Tongue (tissue), 2 donors: ENCODE results near the gene SMIM41. TPM values are rescaled to one million over a fixed set of nuclear protein-coding genes. Genes with fewer than 3 reads are reported as not detected.

ENCODE experiments used
- DNase-seq: peaks from one replicate; pipeline ENCODE4 v3.0.0-alpha.2; 2015
- total RNA-seq: library from RNA; depleted of rRNA; stranded (reverse); fragments of >200 nt; gene quantifications from one replicate; pipeline ENCODE4 v1.2.3, GENCODE V29; 2014

The SMIM41 gene
- 0.82 TPM for total RNA-seq

GRCh38 chr12:52079576-52080402 is at the start of gene SMIM41:
Gene SMIM41, plus strand, starts transcription at chr12:52079704. Its CDS starts 76 bp downstream, at chr12:52079780.
- no peak for DNase-seq

GRCh38 chr12:52032446-52032803 is 47.1 kb upstream of the SMIM41 start:
- peak; percentile 91 for DNase-seq

GRCh38 chr12:52032804-52033445 is 46.6 kb upstream of the SMIM41 start:
- peak; percentile 99 for DNase-seq

- DNase-seq, result no peak
These were observed 45.9 kb upstream of the SMIM41 start for GRCh38 chr12:52033446-52034140.

- DNase-seq, result peak; percentile 64
These were observed 44.3 kb upstream of the SMIM41 start for GRCh38 chr12:52035190-52035589.

- no peak for DNase-seq
These were observed 43.6 kb upstream of the SMIM41 start for GRCh38 chr12:52035926-52036325.

GRCh38 chr12:52036587-52037171 is 42.8 kb upstream of the SMIM41 start:
- peak; percentile 94 for DNase-seq

- peak; percentile 62 for DNase-seq
These were observed 42.1 kb upstream of the SMIM41 start for GRCh38 chr12:52037248-52037861.

- no peak for DNase-seq
These were observed 41.1 kb upstream of the SMIM41 start for GRCh38 chr12:52038447-52038846.

GRCh38 chr12:52041035-52041434 is 38.5 kb upstream of the SMIM41 start:
- DNase-seq, result no peak

GRCh38 chr12:52041695-52042123 is 37.8 kb upstream of the SMIM41 start:
- DNase-seq, result peak; percentile 69

GRCh38 chr12:52042706-52043385 is 36.7 kb upstream of the SMIM41 start:
- DNase-seq, result peak; percentile 70

GRCh38 chr12:52043386-52044212 is 35.9 kb upstream of the SMIM41 start:
- DNase-seq, result peak; percentile 73

- DNase-seq, result peak; percentile 59
These were observed 35.1 kb upstream of the SMIM41 start for GRCh38 chr12:52044292-52044983.

- no peak for DNase-seq
These were observed 33.7 kb upstream of the SMIM41 start for GRCh38 chr12:52045794-52046199.

- DNase-seq, result no peak
These were observed 32.6 kb upstream of the SMIM41 start for GRCh38 chr12:52046859-52047258.

GRCh38 chr12:52049286-52049685 is 30.2 kb upstream of the SMIM41 start:
- no peak for DNase-seq

- DNase-seq, result no peak
These were observed 29.8 kb upstream of the SMIM41 start for GRCh38 chr12:52049688-52050087.

GRCh38 chr12:52050116-52050757 is 29.3 kb upstream of the SMIM41 start:
- peak; percentile 60 for DNase-seq
